IMR-90 (cell line): ENCODE data around the gene ADAMTS8.
A peak's percentile ranks its signal among the peaks of the same experiment; 100 is the strongest.

Source experiments
- CEBPB ChIP-seq: IDR thresholded peaks from 2 replicates; pipeline ENCODE4 v1.6.1; 2012; ENCODE audit warnings: low read depth, low read length, improper control_type of control experiment
- CHD1 ChIP-seq: IDR thresholded peaks from 2 replicates; pipeline ENCODE4 v1.6.1; 2012; ENCODE audit warnings: low read depth, low read length, improper control_type of control experiment
- FOS ChIP-seq: fragments of 150-350 bp; IDR thresholded peaks from 2 replicates; pipeline ENCODE4 v1.6.1; 2016; ENCODE audit warnings: low read depth, low read length
- MAFK ChIP-seq: IDR thresholded peaks from 2 replicates; pipeline ENCODE4 v1.6.1; 2012; ENCODE audit warnings: low read depth, low read length, improper control_type of control experiment
- MAZ ChIP-seq: IDR thresholded peaks from 2 replicates; pipeline ENCODE4 v1.6.1; 2012; ENCODE audit warnings: low read depth, mild to moderate bottlenecking, low read length, improper control_type of control experiment, moderate library complexity, borderline replicate concordance
- MXI1 ChIP-seq: IDR thresholded peaks from 2 replicates; pipeline ENCODE4 v1.6.1; 2012; ENCODE audit warnings: low read depth, mild to moderate bottlenecking, low read length, moderate library complexity, borderline replicate concordance
- NFE2L2 ChIP-seq: fragments of 150-350 bp; IDR thresholded peaks from 2 replicates; pipeline ENCODE4 v1.6.1; 2016; ENCODE audit warnings: low read depth, mild to moderate bottlenecking, low read length
- POLR2A ChIP-seq: IDR thresholded peaks from 2 replicates; pipeline ENCODE4 v1.6.1; 2012; ENCODE audit warnings: mild to moderate bottlenecking, low read depth, low read length
- RCOR1 ChIP-seq: IDR thresholded peaks from 2 replicates; pipeline ENCODE4 v1.6.1; 2012; ENCODE audit warnings: mild to moderate bottlenecking, low read length, improper control_type of control experiment; ENCODE audit not compliant: insufficient replicate concordance
- RFX5 ChIP-seq: IDR thresholded peaks from 2 replicates; pipeline ENCODE4 v1.8.0; 2012; ENCODE audit warnings: low read depth, mild to moderate bottlenecking, low read length, moderate library complexity
- SMC3 ChIP-seq: fragments of 150-350 bp; IDR thresholded peaks from 2 replicates; pipeline ENCODE4 v1.6.1; 2016; ENCODE audit warnings: low read depth, mild to moderate bottlenecking, antibody characterized with exemption, low read length, moderate library complexity
- USF2 ChIP-seq: fragments of 150-350 bp; IDR thresholded peaks from 2 replicates; pipeline ENCODE4 v1.6.1; 2017; ENCODE audit warnings: mild to moderate bottlenecking, antibody characterized with exemption, low read length, low read depth
- TF ChIP-seq, protein P1 (sequence below): conservative IDR thresholded peaks from 2 replicates; pipeline ENCODE4 v1.5.1; 2012; ENCODE audit warnings: mild to moderate bottlenecking, low read depth, low read length, improper control_type of control experiment

GRCh38 chr11:130370845-130371590 is 57.4 kb downstream of the ADAMTS8 start:
- no peak for TF ChIP-seq SMC3
- no peak for TF ChIP-seq USF2
- TF ChIP-seq, protein P1, sequence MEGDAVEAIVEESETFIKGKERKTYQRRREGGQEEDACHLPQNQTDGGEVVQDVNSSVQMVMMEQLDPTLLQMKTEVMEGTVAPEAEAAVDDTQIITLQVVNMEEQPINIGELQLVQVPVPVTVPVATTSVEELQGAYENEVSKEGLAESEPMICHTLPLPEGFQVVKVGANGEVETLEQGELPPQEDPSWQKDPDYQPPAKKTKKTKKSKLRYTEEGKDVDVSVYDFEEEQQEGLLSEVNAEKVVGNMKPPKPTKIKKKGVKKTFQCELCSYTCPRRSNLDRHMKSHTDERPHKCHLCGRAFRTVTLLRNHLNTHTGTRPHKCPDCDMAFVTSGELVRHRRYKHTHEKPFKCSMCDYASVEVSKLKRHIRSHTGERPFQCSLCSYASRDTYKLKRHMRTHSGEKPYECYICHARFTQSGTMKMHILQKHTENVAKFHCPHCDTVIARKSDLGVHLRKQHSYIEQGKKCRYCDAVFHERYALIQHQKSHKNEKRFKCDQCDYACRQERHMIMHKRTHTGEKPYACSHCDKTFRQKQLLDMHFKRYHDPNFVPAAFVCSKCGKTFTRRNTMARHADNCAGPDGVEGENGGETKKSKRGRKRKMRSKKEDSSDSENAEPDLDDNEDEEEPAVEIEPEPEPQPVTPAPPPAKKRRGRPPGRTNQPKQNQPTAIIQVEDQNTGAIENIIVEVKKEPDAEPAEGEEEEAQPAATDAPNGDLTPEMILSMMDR: no peak
- TF ChIP-seq POLR2A: no peak
- TF ChIP-seq MAFK: peak; percentile 30; the same call in 1 of the 2 replicates
- no peak for TF ChIP-seq FOS
- TF ChIP-seq MXI1: no peak
- no peak for TF ChIP-seq MAZ
- no peak for TF ChIP-seq RFX5
- TF ChIP-seq RCOR1: no peak
- no peak for TF ChIP-seq CHD1
- TF ChIP-seq CEBPB: no peak
- TF ChIP-seq NFE2L2: no peak
